ENCODE measurements around the gene RLBP1. TPM values are rescaled to one million over a fixed set of nuclear protein-coding genes. Genes with fewer than 3 reads are reported as not detected.

RLBP1 gene
- total RNA-seq, 1 experiment from 2014 or later: not detected

DNA sequence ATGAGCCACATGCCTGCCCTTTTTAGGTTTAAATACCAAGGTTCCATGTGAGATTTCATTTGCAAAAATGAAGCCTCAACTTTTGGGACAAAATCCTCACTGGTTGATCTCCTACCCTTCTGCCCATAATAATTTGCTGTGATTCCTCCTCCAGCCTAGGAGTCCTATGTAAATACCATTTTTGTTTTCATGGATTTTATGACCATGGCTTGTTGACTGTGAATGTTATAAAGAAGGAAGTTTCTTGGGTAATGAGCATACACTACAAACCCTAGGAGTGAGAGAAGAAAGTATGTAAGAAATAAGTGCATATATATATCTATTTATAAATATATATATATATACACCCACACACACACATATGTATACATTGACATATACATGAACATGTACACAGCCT lies 13.1 kb downstream of the RLBP1 start:
- CTCF ChIA-PET: interaction anchor here (0.6 to 3.2 kb wide), 3 partner anchors 15 to 127 kb away, joined by 4 to 45 read pairs (median 28); partner anchors contain the start of gene FANCI
- Mint-ChIP-seq H3K4me1 (peaks cover 2% of the 10 kb centered on the region; the same call in 1 of the 2 replicates), H3K9me3 (no peaks in the 10 kb centered on the region), H3K27me3 (ENCODE audit: low read depth) (no peaks in the 10 kb centered on the region; the same call in 1 of the 2 replicates), H3K27ac (no peak overlapping the region), H3K36me3 (no peaks in the 10 kb centered on the region), H3K4me3 (no peak overlapping the region)
- DNase-seq (ENCODE audit: low spot score) (no peak), ATAC-seq (no peak)
- POLR2A ChIA-PET: no interaction called here
- TF ChIP-seq EMX1 (CRISPR knock-in tag; IDR thresholded peaks at IDR 0.05) (no peak), CREB1 (CRISPR knock-in tag; IDR thresholded peaks at IDR 0.05) (no peak), FOXK1 (CRISPR knock-in tag; IDR thresholded peaks at IDR 0.05) (no peak), KAT7 (CRISPR knock-in tag; IDR thresholded peaks at IDR 0.05; ENCODE audit: borderline replicate concordance) (no peak), NR3C1 (CRISPR knock-in tag; conservative IDR thresholded peaks at IDR 0.05; ENCODE audit: low read depth) (no peak), NR2C2 (CRISPR knock-in tag; IDR thresholded peaks at IDR 0.05) (no peak), OVOL2 (CRISPR knock-in tag; IDR thresholded peaks at IDR 0.05; ENCODE audit: borderline replicate concordance) (no peak), TP53 (CRISPR knock-in tag; IDR thresholded peaks at IDR 0.05) (no peak)
- TF ChIP-seq, protein P1, sequence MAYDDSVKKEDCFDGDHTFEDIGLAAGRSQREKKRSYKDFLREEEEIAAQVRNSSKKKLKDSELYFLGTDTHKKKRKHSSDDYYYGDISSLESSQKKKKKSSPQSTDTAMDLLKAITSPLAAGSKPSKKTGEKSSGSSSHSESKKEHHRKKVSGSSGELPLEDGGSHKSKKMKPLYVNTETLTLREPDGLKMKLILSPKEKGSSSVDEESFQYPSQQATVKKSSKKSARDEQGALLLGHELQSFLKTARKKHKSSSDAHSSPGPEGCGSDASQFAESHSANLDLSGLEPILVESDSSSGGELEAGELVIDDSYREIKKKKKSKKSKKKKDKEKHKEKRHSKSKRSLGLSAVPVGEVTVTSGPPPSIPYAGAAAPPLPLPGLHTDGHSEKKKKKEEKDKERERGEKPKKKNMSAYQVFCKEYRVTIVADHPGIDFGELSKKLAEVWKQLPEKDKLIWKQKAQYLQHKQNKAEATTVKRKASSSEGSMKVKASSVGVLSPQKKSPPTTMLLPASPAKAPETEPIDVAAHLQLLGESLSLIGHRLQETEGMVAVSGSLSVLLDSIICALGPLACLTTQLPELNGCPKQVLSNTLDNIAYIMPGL (CRISPR knock-in tag; IDR thresholded peaks at IDR 0.05): no peak
- TF ChIP-seq, protein P2, sequence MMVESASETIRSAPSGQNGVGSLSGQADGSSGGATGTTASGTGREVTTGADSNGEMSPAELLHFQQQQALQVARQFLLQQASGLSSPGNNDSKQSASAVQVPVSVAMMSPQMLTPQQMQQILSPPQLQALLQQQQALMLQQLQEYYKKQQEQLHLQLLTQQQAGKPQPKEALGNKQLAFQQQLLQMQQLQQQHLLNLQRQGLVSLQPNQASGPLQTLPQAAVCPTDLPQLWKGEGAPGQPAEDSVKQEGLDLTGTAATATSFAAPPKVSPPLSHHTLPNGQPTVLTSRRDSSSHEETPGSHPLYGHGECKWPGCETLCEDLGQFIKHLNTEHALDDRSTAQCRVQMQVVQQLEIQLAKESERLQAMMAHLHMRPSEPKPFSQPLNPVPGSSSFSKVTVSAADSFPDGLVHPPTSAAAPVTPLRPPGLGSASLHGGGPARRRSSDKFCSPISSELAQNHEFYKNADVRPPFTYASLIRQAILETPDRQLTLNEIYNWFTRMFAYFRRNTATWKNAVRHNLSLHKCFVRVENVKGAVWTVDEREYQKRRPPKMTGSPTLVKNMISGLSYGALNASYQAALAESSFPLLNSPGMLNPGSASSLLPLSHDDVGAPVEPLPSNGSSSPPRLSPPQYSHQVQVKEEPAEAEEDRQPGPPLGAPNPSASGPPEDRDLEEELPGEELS (CRISPR knock-in tag; IDR thresholded peaks at IDR 0.05): no peak
- TF ChIP-seq, protein P3, sequence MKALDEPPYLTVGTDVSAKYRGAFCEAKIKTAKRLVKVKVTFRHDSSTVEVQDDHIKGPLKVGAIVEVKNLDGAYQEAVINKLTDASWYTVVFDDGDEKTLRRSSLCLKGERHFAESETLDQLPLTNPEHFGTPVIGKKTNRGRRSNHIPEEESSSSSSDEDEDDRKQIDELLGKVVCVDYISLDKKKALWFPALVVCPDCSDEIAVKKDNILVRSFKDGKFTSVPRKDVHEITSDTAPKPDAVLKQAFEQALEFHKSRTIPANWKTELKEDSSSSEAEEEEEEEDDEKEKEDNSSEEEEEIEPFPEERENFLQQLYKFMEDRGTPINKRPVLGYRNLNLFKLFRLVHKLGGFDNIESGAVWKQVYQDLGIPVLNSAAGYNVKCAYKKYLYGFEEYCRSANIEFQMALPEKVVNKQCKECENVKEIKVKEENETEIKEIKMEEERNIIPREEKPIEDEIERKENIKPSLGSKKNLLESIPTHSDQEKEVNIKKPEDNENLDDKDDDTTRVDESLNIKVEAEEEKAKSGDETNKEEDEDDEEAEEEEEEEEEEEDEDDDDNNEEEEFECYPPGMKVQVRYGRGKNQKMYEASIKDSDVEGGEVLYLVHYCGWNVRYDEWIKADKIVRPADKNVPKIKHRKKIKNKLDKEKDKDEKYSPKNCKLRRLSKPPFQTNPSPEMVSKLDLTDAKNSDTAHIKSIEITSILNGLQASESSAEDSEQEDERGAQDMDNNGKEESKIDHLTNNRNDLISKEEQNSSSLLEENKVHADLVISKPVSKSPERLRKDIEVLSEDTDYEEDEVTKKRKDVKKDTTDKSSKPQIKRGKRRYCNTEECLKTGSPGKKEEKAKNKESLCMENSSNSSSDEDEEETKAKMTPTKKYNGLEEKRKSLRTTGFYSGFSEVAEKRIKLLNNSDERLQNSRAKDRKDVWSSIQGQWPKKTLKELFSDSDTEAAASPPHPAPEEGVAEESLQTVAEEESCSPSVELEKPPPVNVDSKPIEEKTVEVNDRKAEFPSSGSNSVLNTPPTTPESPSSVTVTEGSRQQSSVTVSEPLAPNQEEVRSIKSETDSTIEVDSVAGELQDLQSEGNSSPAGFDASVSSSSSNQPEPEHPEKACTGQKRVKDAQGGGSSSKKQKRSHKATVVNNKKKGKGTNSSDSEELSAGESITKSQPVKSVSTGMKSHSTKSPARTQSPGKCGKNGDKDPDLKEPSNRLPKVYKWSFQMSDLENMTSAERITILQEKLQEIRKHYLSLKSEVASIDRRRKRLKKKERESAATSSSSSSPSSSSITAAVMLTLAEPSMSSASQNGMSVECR (CRISPR knock-in tag; IDR thresholded peaks at IDR 0.05; ENCODE audit: borderline replicate concordance): no peak
- TF ChIP-seq, protein P4, sequence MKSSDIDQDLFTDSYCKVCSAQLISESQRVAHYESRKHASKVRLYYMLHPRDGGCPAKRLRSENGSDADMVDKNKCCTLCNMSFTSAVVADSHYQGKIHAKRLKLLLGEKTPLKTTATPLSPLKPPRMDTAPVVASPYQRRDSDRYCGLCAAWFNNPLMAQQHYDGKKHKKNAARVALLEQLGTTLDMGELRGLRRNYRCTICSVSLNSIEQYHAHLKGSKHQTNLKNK (CRISPR knock-in tag; IDR thresholded peaks at IDR 0.05): no peak

DNA sequence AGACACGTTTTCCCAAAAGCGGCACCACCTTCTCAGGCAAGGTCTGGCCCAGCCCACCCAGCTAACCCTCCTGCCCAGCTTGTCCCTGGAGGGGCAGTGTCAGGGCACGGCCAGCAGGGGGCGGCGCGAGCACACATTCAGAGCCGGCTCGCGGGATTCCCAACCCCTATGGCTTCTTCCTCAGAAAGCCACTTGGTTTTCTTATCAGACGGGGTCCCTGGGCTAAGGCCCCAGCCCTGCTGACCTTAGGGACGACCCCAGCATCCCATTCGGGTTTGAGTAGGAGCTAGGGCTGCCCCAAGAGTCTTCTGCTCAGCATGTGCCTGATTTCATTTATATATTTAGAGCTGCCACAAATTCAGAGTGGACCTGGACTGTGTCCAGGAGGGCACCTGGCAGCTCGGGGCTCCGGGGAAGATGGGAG lies 14.5 kb downstream of the RLBP1 start:
- ATAC-seq (peak; percentile 98), DNase-seq (ENCODE audit: low spot score) (peak; percentile 90)
- TF ChIP-seq, protein P1 (CRISPR knock-in tag; IDR thresholded peaks at IDR 0.05): 0 out of 2 replicates have a peak, but pooled peaks have one; percentile 27
- TF ChIP-seq NFYB (CRISPR knock-in tag; conservative IDR thresholded peaks at IDR 0.05; ENCODE audit: low read depth): no peak
- 0 out of 2 replicates have a peak, but pooled peaks have one; percentile 30 for TF ChIP-seq SP1 (CRISPR knock-in tag; conservative IDR thresholded peaks at IDR 0.05)
- TF ChIP-seq, protein P5, sequence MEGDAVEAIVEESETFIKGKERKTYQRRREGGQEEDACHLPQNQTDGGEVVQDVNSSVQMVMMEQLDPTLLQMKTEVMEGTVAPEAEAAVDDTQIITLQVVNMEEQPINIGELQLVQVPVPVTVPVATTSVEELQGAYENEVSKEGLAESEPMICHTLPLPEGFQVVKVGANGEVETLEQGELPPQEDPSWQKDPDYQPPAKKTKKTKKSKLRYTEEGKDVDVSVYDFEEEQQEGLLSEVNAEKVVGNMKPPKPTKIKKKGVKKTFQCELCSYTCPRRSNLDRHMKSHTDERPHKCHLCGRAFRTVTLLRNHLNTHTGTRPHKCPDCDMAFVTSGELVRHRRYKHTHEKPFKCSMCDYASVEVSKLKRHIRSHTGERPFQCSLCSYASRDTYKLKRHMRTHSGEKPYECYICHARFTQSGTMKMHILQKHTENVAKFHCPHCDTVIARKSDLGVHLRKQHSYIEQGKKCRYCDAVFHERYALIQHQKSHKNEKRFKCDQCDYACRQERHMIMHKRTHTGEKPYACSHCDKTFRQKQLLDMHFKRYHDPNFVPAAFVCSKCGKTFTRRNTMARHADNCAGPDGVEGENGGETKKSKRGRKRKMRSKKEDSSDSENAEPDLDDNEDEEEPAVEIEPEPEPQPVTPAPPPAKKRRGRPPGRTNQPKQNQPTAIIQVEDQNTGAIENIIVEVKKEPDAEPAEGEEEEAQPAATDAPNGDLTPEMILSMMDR (IDR thresholded peaks at IDR 0.05): peak; percentile 98
- no peak for TF ChIP-seq CBFB (CRISPR knock-in tag; IDR thresholded peaks at IDR 0.05; ENCODE audit: low read depth)
- Mint-ChIP-seq H3K36me3 (no peaks in the 10 kb centered on the region), H3K27ac (no peak overlapping the region), H3K9me3 (no peaks in the 10 kb centered on the region), H3K27me3 (ENCODE audit: low read depth) (no peaks in the 10 kb centered on the region; the same call in 1 of the 2 replicates), H3K4me1 (peaks cover 10% of the 10 kb centered on the region), H3K4me3 (no peak overlapping the region)
- CTCF ChIA-PET: interaction anchor here (0.5 to 3.2 kb wide), 88 partner anchors 9 to 1464 kb away, joined by 3 to 56 read pairs (median 5); partner anchors contain the start of genes ABHD2, FANCI, HAPLN3 and POLG
- POLR2A ChIA-PET: interaction anchor here (0.6 to 0.7 kb wide), 2 partner anchors 96 to 541 kb away, joined by 3 to 6 read pairs; no protein-coding TSS in a partner anchor
